Mesothelial cell of epicardium (in vitro differentiated cells): ENCODE measurements around the gene PTPN21. TPM values are rescaled to one million over a fixed set of nuclear protein-coding genes. Genes with fewer than 3 reads are reported as not detected.

Source experiments
- DNase-seq, 2 experiments: peaks; one replicate each; pipeline ENCODE4 v3.0.0; 2021; ENCODE audit warnings: low spot score in 2 of 2; ENCODE audit not compliant: unreplicated experiment in 2 of 2
- H3K27ac Mint-ChIP-seq: 2 replicates; pipeline ENCODE4 v1.8.0; 2021; ENCODE audit warnings: mixed read lengths
- H3K27me3 Mint-ChIP-seq: 2 replicates; pipeline ENCODE4 v1.8.0; 2021; ENCODE audit warnings: low read depth, mixed read lengths
- H3K36me3 Mint-ChIP-seq: 2 replicates; pipeline ENCODE4 v1.8.0; 2021; ENCODE audit warnings: mixed read lengths
- H3K4me1 Mint-ChIP-seq: 2 replicates; pipeline ENCODE4 v1.8.0; 2021; ENCODE audit warnings: mixed read lengths
- H3K4me3 Mint-ChIP-seq: 2 replicates; pipeline ENCODE4 v1.8.0; 2021; ENCODE audit warnings: mild to moderate bottlenecking, moderate library complexity, mixed read lengths
- H3K9me3 Mint-ChIP-seq: 2 replicates; pipeline ENCODE4 v1.8.0; 2021; ENCODE audit warnings: mixed read lengths
- total RNA-seq: library from RNA; stranded (reverse); gene quantifications from 3 replicates; pipeline ENCODE4 v1.2.1, GENCODE V29; 2021
- TF ChIP-seq, protein P1 (sequence below): fragments of 200-600 bp; sonication (generic); IDR thresholded peaks from one replicate; pipeline ENCODE4 v1.5.0; 2021; ENCODE audit warnings: antibody characterized with exemption; ENCODE audit not compliant: unreplicated experiment

The PTPN21 gene
- total RNA-seq, 1 donor from 2014 or later, result 34.0 TPM

DNA sequence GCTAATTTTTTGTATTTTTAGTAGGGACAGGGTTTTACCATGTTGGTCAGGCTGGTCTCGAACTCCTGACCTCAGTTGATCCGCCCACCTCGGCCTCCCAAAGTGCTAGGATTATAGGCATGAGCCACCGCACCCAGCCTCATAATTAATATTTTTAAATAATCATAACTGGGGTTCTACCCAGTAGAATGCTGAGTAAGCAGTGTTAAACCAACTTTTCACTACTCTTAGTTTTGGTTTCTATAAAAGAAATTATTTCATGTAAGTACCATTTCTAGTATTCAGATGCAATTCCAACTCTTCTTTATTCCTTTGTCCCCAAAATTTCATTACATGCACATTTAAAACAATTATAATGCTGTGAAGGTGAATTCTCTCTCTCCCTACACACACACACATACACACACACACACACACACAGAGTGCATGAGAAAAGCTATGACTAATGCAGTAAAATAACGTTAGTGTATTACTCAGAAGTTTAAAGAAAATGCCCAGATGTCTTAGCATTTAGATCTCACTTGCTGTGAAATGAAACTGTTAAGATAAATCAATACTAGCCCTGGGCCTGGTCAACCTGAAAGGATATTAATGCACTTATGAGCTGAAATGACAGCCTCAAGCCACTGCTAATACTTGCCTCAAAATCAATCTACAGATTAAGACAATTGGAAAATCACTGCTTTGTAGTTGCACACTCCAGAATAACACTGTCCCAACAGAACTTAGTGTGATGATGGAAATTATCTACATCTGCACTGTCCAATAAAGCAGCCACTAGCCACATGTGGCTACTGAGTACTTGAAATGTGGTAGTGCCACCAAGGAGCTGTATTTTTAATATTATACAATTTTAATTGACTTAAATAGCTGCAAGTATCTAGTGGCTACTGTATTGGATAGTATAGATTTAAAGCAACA is 36.0 kb downstream of the PTPN21 start:
- H3K9me3 Mint-ChIP-seq, result peaks cover 9% of the 10 kb centered on the region
- H3K36me3 Mint-ChIP-seq, result peaks cover 17% of the 10 kb centered on the region
- no peaks in the 10 kb centered on the region for H3K27me3 Mint-ChIP-seq
- H3K4me3 Mint-ChIP-seq, result no peak overlapping the region
- peaks cover 27% of the 10 kb centered on the region for H3K4me1 Mint-ChIP-seq
- H3K27ac Mint-ChIP-seq, result no peak overlapping the region
- no peak for DNase-seq
- TF ChIP-seq, protein P1, sequence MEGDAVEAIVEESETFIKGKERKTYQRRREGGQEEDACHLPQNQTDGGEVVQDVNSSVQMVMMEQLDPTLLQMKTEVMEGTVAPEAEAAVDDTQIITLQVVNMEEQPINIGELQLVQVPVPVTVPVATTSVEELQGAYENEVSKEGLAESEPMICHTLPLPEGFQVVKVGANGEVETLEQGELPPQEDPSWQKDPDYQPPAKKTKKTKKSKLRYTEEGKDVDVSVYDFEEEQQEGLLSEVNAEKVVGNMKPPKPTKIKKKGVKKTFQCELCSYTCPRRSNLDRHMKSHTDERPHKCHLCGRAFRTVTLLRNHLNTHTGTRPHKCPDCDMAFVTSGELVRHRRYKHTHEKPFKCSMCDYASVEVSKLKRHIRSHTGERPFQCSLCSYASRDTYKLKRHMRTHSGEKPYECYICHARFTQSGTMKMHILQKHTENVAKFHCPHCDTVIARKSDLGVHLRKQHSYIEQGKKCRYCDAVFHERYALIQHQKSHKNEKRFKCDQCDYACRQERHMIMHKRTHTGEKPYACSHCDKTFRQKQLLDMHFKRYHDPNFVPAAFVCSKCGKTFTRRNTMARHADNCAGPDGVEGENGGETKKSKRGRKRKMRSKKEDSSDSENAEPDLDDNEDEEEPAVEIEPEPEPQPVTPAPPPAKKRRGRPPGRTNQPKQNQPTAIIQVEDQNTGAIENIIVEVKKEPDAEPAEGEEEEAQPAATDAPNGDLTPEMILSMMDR, result no peak

DNA sequence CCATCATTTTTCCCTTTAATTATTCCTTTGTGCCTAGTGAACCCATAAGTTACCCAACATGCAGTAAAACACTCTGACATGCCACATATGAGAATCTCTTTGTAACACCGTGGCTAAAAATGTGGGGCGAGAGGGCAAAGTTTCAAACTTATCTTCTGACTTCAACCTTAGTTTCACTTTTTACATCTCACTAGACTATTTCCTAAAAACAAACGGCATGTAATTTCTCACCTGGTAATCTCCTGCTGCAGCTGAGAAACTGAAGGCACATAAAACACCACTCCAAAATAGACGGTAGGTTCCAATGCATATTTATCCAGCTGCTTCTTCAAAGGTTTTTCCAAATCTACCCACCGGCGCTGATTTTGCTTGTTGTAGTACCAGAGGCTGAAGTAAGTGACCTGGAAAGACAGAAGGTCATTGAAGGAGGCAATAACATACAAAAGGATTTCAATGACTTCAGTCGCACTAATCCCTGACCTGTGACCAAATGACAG is 37.9 kb downstream of the PTPN21 start:
- peak overlapping the region; percentile 75 for H3K27ac Mint-ChIP-seq
- H3K27me3 Mint-ChIP-seq, result no peaks in the 10 kb centered on the region
- TF ChIP-seq, protein P1, result no peak
- H3K36me3 Mint-ChIP-seq, result peaks cover 10% of the 10 kb centered on the region
- peaks cover 27% of the 10 kb centered on the region for H3K4me1 Mint-ChIP-seq
- H3K9me3 Mint-ChIP-seq, result no peaks in the 10 kb centered on the region
- H3K4me3 Mint-ChIP-seq, result peak overlapping the region; percentile 12
- no peak for DNase-seq

DNA sequence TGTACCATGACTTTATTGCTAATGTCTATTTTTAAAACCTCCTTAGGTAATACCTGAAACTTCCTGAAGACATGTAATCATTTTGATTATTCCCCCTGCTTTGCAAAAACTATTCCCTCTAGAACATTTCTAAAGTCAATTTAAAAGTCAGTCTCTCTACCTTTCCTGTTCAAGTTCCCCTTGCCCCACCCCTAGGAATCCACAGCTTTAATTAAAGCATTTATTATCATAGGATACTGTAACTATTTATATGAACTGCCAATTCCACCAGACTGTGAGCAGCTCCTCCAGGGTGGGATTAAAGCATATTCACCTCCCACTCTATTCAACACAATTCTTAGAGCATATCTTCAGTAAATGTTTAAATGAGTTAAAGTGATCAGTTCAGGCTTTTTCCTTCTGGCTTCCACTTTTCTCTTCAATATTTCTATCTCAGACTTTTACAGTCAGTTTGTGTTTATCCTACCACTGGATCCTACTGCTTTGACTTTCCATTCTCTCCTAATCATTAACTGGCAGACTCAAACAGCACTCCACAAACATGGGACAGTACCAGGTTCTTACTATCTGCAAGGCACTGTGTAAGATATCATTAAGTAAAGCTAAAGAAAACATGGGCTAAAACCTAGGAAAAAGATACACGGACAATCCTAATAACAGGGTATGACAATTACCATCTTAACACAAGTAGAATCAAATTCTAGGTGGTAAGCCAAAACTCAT is 39.1 kb downstream of the PTPN21 start:
- Mint-ChIP-seq H3K27me3 (no peaks in the 10 kb centered on the region), H3K4me3 (no peak overlapping the region), H3K9me3 (no peaks in the 10 kb centered on the region), H3K4me1 (peaks cover 27% of the 10 kb centered on the region), H3K27ac (peak overlapping the region; percentile 75), H3K36me3 (peaks cover 8% of the 10 kb centered on the region)
- TF ChIP-seq, protein P1, result no peak
- DNase-seq, result no peak

DNA sequence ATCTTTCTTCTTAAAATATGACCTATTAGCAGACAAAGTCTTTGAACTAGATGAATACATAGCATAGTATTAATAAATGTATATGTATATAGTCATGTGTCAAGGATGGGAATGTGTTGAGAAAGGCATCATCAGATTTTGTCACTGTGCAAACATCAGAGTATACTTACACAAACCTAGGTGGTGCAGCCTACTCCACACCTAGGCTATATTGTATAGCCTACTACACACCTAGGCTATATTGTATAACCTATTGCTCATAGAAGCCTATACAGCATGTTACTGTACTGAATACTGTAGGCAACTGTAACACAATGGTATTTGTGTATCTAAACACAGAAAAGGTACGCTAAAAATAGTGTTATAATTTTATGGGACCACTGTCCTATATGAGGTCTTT is 47.6 kb downstream of the PTPN21 start:
- Mint-ChIP-seq H3K36me3 (peaks cover 14% of the 10 kb centered on the region), H3K27me3 (no peaks in the 10 kb centered on the region), H3K9me3 (no peaks in the 10 kb centered on the region), H3K4me3 (no peak overlapping the region), H3K4me1 (no peaks in the 10 kb centered on the region), H3K27ac (no peak overlapping the region)
- no peak for DNase-seq
- TF ChIP-seq, protein P1, result no peak

DNA sequence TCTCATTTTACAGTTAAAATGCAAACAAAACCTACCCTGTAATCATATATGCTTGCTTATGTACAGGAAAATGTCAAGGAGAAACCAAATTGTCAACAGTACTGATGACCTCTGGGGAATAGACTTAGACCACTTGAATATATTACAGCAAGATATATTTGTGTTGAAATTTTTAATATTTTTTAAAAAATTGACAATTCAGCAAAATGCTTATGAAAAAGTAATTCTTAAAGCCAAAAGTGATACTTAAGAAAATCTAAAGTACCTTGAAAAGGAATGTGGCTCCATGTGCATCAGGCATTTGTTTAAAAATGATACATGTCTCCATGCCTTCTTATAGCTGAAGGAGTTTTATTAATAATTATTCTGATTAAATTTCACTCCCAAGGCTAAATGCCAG is 49.2 kb downstream of the PTPN21 start:
- no peak for DNase-seq
- no peaks in the 10 kb centered on the region for H3K27me3 Mint-ChIP-seq
- H3K9me3 Mint-ChIP-seq, result no peaks in the 10 kb centered on the region
- peaks cover 18% of the 10 kb centered on the region for H3K36me3 Mint-ChIP-seq
- TF ChIP-seq, protein P1, result no peak
- no peak overlapping the region for H3K4me3 Mint-ChIP-seq
- H3K4me1 Mint-ChIP-seq, result no peaks in the 10 kb centered on the region
- H3K27ac Mint-ChIP-seq, result no peak overlapping the region
